ENCODE measurements around the gene ZFYVE21.

Gene ZFYVE21

GRCh38 chr14:103669370-103669769 is 46.2 kb upstream of the ZFYVE21 start:
- Histone ChIP-seq H3K4me3 (ENCODE audit: low read depth in 1 of 2, low read length in 2 of 2) (no peak overlapping the region), H3K79me2 (ENCODE audit: insufficient read depth, low read length) (peaks cover 9% of the 10 kb centered on the region), H3K4me1 (ENCODE audit: insufficient read depth, low read length) (no peaks in the 10 kb centered on the region), H3K36me3 (ENCODE audit: insufficient read depth, low read length) (peaks cover 84% of the 10 kb centered on the region), H3K4me2 (ENCODE audit: insufficient read depth, low read length) (no peak overlapping the region), H3K27me3 (ENCODE audit: insufficient read depth, low read length, poor library complexity) (no peaks in the 10 kb centered on the region), H3K9ac (ENCODE audit: low read depth, low read length) (no peak overlapping the region), H4K20me1 (ENCODE audit: insufficient read depth, low read length) (peaks cover 3% of the 10 kb centered on the region), H2AFZ (ENCODE audit: low read depth, low read length) (no peak overlapping the region), H3K9me3 (ENCODE audit: insufficient read depth, low read length, severe bottlenecking) (no peaks in the 10 kb centered on the region), H3K27ac (ENCODE audit: low read length) (no peak overlapping the region)
- TF ChIP-seq EZH2 (IDR thresholded peaks at IDR 0.05; ENCODE audit: borderline replicate concordance, low read depth, low read length, severe bottlenecking) (no peak), CTCF (IDR thresholded peaks at IDR 0.05; ENCODE audit: borderline replicate concordance, extremely low read depth, low read length, poor library complexity, severe bottlenecking) (no peak)
- ATAC-seq (ENCODE audit: insufficient read depth, low read depth) = no peak
- no peak for DNase-seq

GRCh38 chr14:103671911-103672310 is 43.7 kb upstream of the ZFYVE21 start:
- Histone ChIP-seq H3K27ac (ENCODE audit: low read length) (no peak overlapping the region), H3K9ac (ENCODE audit: low read depth, low read length) (no peak overlapping the region), H3K36me3 (ENCODE audit: insufficient read depth, low read length) (peaks cover 90% of the 10 kb centered on the region), H3K27me3 (ENCODE audit: insufficient read depth, low read length, poor library complexity) (no peaks in the 10 kb centered on the region), H3K4me2 (ENCODE audit: insufficient read depth, low read length) (no peak overlapping the region), H3K9me3 (ENCODE audit: insufficient read depth, low read length, severe bottlenecking) (no peaks in the 10 kb centered on the region), H4K20me1 (ENCODE audit: insufficient read depth, low read length) (peaks cover 4% of the 10 kb centered on the region), H3K4me3 (ENCODE audit: low read depth in 1 of 2, low read length in 2 of 2) (no peak overlapping the region), H2AFZ (ENCODE audit: low read depth, low read length) (no peak overlapping the region), H3K4me1 (ENCODE audit: insufficient read depth, low read length) (no peaks in the 10 kb centered on the region), H3K79me2 (ENCODE audit: insufficient read depth, low read length) (peaks cover 2% of the 10 kb centered on the region; the same call in 1 of the 2 replicates)
- TF ChIP-seq EZH2 (IDR thresholded peaks at IDR 0.05; ENCODE audit: borderline replicate concordance, low read depth, low read length, severe bottlenecking) (no peak), CTCF (IDR thresholded peaks at IDR 0.05; ENCODE audit: borderline replicate concordance, extremely low read depth, low read length, poor library complexity, severe bottlenecking) (no peak)
- ATAC-seq (ENCODE audit: insufficient read depth, low read depth) (no peak), DNase-seq (no peak)

GRCh38 chr14:103675957-103676356 is 39.7 kb upstream of the ZFYVE21 start:
- DNase-seq = no peak
- no peak overlapping the region for H3K4me3 ChIP-seq (ENCODE audit: low read depth in 1 of 2, low read length in 2 of 2)
- 0 out of 2 replicates have a peak, but pooled peaks cover 5% of the 10 kb centered on the region for H4K20me1 ChIP-seq (ENCODE audit: insufficient read depth, low read length)
- H3K36me3 ChIP-seq (ENCODE audit: insufficient read depth, low read length) = peaks cover 98% of the 10 kb centered on the region
- H3K9ac ChIP-seq (ENCODE audit: low read depth, low read length) = no peak overlapping the region
- H2AFZ ChIP-seq (ENCODE audit: low read depth, low read length) = no peak overlapping the region
- H3K4me2 ChIP-seq (ENCODE audit: insufficient read depth, low read length) = no peak overlapping the region
- ATAC-seq (ENCODE audit: insufficient read depth, low read depth) = no peak
- H3K27me3 ChIP-seq (ENCODE audit: insufficient read depth, low read length, poor library complexity) = no peaks in the 10 kb centered on the region
- H3K4me1 ChIP-seq (ENCODE audit: insufficient read depth, low read length) = no peaks in the 10 kb centered on the region
- H3K27ac ChIP-seq (ENCODE audit: low read length) = no peak overlapping the region
- TF ChIP-seq CTCF (IDR thresholded peaks at IDR 0.05; ENCODE audit: borderline replicate concordance, extremely low read depth, low read length, poor library complexity, severe bottlenecking) (no peak), EZH2 (IDR thresholded peaks at IDR 0.05; ENCODE audit: borderline replicate concordance, low read depth, low read length, severe bottlenecking) (no peak)
- no peaks in the 10 kb centered on the region for H3K79me2 ChIP-seq (ENCODE audit: insufficient read depth, low read length)
- H3K9me3 ChIP-seq (ENCODE audit: insufficient read depth, low read length, severe bottlenecking) = no peaks in the 10 kb centered on the region
